ENCODE data around the gene RPS6KL1.

Gene RPS6KL1

DNA sequence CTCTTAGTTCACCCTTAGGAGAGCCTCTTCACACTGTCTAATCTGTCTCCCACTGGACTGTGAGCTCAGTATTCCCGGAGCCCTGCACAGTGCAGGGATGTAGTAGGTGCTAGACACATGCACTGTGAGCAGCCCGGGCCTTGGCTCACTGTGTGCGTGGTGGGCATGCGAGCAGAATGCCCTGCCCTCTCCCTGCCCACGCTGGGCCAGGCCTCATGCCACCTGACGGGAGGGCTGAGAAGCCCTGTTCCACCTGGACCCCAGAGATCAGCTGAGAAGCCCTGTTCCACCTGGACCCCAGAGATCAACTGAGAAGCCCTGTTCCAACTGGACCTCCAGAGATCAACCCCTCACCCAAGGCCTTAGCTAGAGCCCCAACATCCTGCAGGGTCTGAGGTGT is 10.9 kb downstream of the RPS6KL1 start:
- TF ChIP-seq CTBP1 (IDR thresholded peaks at IDR 0.05; ENCODE audit: borderline replicate concordance) (no peak), TARDBP (IDR thresholded peaks at IDR 0.05) (no peak), FOXK2 (IDR thresholded peaks at IDR 0.05) (no peak), FOXM1 (IDR thresholded peaks at IDR 0.05; ENCODE audit: borderline replicate concordance) (no peak), L3MBTL2 (conservative IDR thresholded peaks at IDR 0.05) (no peak), SP1 (IDR thresholded peaks at IDR 0.05) (no peak), FOXA1 (IDR thresholded peaks at IDR 0.05) (no peak), NFRKB (IDR thresholded peaks at IDR 0.05) (no peak), ARNT (IDR thresholded peaks at IDR 0.05) (no peak)
- ChIA-PET CTCF (interaction anchor here (1.0 to 1.3 kb wide), 2 partner anchors 13 to 51 kb away, joined by 3 to 5 read pairs; no protein-coding TSS in a partner anchor), POLR2A (interaction anchor here (1.4 kb wide), 1 partner anchor 11 kb away, joined by 4 read pairs; the partner anchor contains the start of gene RPS6KL1)
- no peak for DNase-seq (ENCODE audit: extremely low spot score)

DNA sequence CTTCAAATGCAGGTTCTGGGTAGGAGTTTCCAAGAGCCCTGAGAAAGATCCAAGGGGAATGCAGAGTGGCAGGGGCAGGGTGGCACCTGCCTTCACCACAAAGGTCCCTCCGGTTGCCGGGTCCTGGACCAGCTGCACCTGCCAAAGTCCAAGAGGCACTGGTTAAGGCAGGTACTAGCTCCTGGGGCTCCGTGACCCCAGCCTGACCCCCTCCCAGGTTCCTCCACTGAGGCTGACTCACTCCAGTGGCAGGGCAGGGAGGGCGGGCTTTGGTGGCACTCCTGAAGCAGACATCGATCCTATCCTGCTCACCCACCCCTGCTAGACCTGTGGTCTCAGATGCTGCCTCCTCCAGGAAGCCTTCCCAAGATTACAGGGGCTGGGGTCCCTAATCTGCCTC is 11.4 kb downstream of the RPS6KL1 start:
- CTCF ChIA-PET, result interaction anchor here (1.0 to 1.3 kb wide), 2 partner anchors 13 to 51 kb away, joined by 3 to 5 read pairs; no protein-coding TSS in a partner anchor
- POLR2A ChIA-PET, result interaction anchor here (1.4 kb wide), 1 partner anchor 11 kb away, joined by 4 read pairs; the partner anchor contains the start of gene RPS6KL1
- no peak for TF ChIP-seq SP1 (IDR thresholded peaks at IDR 0.05)
- TF ChIP-seq ARNT (IDR thresholded peaks at IDR 0.05), result no peak
- TF ChIP-seq CTBP1 (IDR thresholded peaks at IDR 0.05; ENCODE audit: borderline replicate concordance), result no peak
- no peak for TF ChIP-seq FOXM1 (IDR thresholded peaks at IDR 0.05; ENCODE audit: borderline replicate concordance)
- no peak for TF ChIP-seq LEF1 (IDR thresholded peaks at IDR 0.05; ENCODE audit: borderline replicate concordance)
- TF ChIP-seq HDGF (IDR thresholded peaks at IDR 0.05; ENCODE audit: borderline replicate concordance), result no peak
- TF ChIP-seq NFRKB (IDR thresholded peaks at IDR 0.05), result no peak
- no peak for TF ChIP-seq SUZ12 (IDR thresholded peaks at IDR 0.05)
- no peak for TF ChIP-seq FOXA1 (IDR thresholded peaks at IDR 0.05)
- DNase-seq (ENCODE audit: extremely low spot score), result no peak

DNA sequence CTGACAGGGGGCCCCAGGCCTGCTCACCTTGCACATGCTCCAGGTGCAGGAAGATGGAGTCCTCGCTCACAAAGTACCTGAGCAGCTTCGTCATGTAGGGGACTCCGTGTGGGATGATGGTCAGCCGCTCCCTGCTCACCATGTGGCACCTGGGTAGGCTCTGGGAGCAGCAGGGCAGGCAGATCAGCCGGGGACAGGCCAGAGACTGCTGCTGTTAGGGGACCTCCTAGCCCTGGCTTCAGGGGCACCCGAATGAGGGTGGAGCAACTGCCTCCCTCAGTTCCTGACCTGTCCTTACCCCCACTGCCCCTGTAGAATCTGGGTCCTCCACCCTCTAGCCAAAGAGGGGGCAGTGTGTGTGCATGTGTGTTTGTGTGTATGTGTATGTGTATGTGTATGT is 11.8 kb downstream of the RPS6KL1 start:
- ChIA-PET CTCF (interaction anchor here (1.3 kb wide), 1 partner anchor 50 kb away, joined by 5 read pairs; no protein-coding TSS in a partner anchor), POLR2A (interaction anchor here (1.4 kb wide), 1 partner anchor 12 kb away, joined by 4 read pairs; the partner anchor contains the start of gene RPS6KL1)
- TF ChIP-seq ARNT (IDR thresholded peaks at IDR 0.05) (no peak), CTBP1 (IDR thresholded peaks at IDR 0.05; ENCODE audit: borderline replicate concordance) (no peak), FOXK2 (IDR thresholded peaks at IDR 0.05) (no peak)
- no peak for DNase-seq (ENCODE audit: extremely low spot score)

DNA sequence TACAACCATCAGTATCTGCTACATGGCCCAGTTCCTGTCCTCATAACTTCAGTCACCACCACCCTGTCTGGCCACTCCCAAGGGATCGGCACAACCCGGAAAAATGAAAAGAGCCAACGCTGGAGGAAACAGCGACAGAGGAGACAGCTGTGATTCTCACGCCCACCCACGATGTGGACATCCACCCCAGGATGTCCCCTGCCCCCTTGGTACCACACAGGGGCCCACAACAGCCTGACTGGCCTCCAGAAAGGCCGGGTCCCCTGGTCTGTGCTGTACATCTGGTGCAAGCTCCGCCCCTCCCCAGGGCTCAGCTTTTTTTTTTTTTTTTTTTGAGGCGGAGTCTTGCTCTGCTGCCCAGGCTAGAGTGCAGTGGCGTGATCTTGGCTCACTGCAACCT is 12.5 kb downstream of the RPS6KL1 start:
- TF ChIP-seq CTBP1 (IDR thresholded peaks at IDR 0.05; ENCODE audit: borderline replicate concordance), result no peak
- TF ChIP-seq ZNF384 (IDR thresholded peaks at IDR 0.05), result peak; percentile 77
- DNase-seq (ENCODE audit: extremely low spot score), result no peak
- POLR2A ChIA-PET, result interaction anchor here (1.0 to 1.4 kb wide), 2 partner anchors 12 to 13 kb away, joined by 4 to 6 read pairs; partner anchors contain the start of gene RPS6KL1
- CTCF ChIA-PET, result interaction anchor here (0.9 kb wide), 1 partner anchor 10 kb away, joined by 3 read pairs; no protein-coding TSS in a partner anchor

DNA sequence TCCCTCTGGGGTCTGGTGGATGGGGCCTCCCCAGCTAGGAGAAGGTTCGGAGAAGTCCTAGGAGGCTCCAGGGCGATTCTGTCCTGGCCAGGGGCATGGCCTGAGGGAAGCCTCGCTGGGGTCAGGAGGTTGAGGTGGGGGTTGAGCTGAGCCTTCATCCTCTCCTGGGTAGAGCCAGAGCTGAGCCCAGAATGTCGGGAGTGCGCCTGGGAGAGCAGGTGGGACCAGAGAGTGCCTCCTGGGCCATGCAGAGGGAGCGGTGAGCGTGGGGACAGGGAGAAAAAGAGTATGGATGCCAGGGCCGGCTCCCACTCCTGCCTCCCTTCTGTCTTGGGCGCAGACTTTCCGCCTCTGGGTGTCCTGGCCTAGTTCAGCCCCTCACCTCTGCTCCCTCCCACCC is 13.1 kb downstream of the RPS6KL1 start:
- ChIA-PET CTCF (interaction anchor here (0.9 kb wide), 1 partner anchor 10 kb away, joined by 3 read pairs; no protein-coding TSS in a partner anchor), POLR2A (interaction anchor here (1.0 kb wide), 1 partner anchor 13 kb away, joined by 6 read pairs; the partner anchor contains the start of gene RPS6KL1)
- TF ChIP-seq CTBP1 (IDR thresholded peaks at IDR 0.05; ENCODE audit: borderline replicate concordance) (no peak), FOXA1 (IDR thresholded peaks at IDR 0.05) (no peak), ZNF384 (IDR thresholded peaks at IDR 0.05) (no peak), L3MBTL2 (conservative IDR thresholded peaks at IDR 0.05) (no peak), TARDBP (IDR thresholded peaks at IDR 0.05) (no peak), BHLHE40 (IDR thresholded peaks at IDR 0.05; ENCODE audit: borderline replicate concordance) (no peak), FOXM1 (IDR thresholded peaks at IDR 0.05; ENCODE audit: borderline replicate concordance) (no peak), SP1 (IDR thresholded peaks at IDR 0.05) (no peak), SUZ12 (IDR thresholded peaks at IDR 0.05) (no peak), HDGF (IDR thresholded peaks at IDR 0.05; ENCODE audit: borderline replicate concordance) (no peak), ARNT (IDR thresholded peaks at IDR 0.05) (no peak)
- TF ChIP-seq, protein P1, sequence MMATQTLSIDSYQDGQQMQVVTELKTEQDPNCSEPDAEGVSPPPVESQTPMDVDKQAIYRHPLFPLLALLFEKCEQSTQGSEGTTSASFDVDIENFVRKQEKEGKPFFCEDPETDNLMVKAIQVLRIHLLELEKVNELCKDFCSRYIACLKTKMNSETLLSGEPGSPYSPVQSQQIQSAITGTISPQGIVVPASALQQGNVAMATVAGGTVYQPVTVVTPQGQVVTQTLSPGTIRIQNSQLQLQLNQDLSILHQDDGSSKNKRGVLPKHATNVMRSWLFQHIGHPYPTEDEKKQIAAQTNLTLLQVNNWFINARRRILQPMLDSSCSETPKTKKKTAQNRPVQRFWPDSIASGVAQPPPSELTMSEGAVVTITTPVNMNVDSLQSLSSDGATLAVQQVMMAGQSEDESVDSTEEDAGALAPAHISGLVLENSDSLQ (IDR thresholded peaks at IDR 0.05), result no peak
- DNase-seq (ENCODE audit: extremely low spot score), result no peak

DNA sequence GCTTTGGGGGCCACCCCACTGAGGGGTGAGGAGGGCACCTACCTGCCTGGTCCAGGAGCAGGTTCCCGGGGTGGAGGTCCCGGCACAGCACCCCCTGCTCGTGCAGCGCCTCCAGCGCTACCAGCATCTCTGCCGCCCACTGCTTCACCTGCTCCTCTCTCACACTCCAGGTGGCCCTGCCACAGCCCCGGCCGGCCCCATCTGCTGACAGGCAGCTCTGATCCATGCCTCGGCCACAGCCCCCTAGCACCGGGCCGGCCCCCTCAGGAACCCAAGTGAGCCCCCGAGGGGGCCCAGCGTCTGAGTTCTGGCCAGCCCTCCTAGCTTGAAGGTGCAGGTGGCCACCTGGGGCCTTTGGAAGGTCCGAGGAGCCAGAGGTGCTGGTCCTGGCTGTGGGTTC is 13.6 kb downstream of the RPS6KL1 start:
- CTCF ChIA-PET, result interaction anchor here (0.9 kb wide), 1 partner anchor 9 kb away, joined by 3 read pairs; no protein-coding TSS in a partner anchor
- no peak for DNase-seq (ENCODE audit: extremely low spot score)
- TF ChIP-seq ARNT (IDR thresholded peaks at IDR 0.05) (no peak), FOXA1 (IDR thresholded peaks at IDR 0.05) (no peak), ELF4 (IDR thresholded peaks at IDR 0.05) (no peak)
- POLR2A ChIA-PET, result interaction anchor here (1.0 kb wide), 1 partner anchor 14 kb away, joined by 6 read pairs; the partner anchor contains the start of gene RPS6KL1

DNA sequence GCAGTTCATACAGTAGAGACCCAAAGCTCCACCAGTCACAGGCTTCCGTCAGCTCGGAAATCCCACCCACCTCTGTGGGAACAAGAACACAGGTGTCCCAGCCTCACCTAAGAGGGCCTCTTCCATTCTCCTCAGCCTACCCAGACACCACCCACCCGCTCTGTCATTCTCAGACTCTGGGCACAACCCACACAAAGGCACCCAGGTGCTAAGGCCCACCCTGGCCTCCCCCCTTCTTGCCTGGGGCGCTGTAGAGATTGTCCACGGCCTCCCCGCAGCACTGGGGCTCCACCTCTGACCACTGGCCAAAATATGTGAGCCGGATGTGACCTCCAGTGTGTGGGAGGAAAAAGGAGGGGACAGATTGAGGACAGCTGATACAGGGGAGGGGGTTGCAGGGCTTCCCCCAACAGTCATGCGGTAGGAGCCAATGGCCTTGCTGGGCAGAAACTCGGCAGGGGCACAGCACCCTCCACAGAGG is 14.2 kb downstream of the RPS6KL1 start:
- ChIA-PET POLR2A (interaction anchor here (1.2 kb wide), 1 partner anchor 14 kb away, joined by 4 read pairs; the partner anchor contains the start of gene RPS6KL1), CTCF (interaction anchor here (1.6 kb wide), 1 partner anchor 48 kb away, joined by 10 read pairs; no protein-coding TSS in a partner anchor)
- TF ChIP-seq L3MBTL2 (conservative IDR thresholded peaks at IDR 0.05) (no peak), FOXK2 (IDR thresholded peaks at IDR 0.05) (no peak), SP1 (IDR thresholded peaks at IDR 0.05) (no peak), FOXM1 (IDR thresholded peaks at IDR 0.05; ENCODE audit: borderline replicate concordance) (no peak), ARNT (IDR thresholded peaks at IDR 0.05) (no peak), BHLHE40 (IDR thresholded peaks at IDR 0.05; ENCODE audit: borderline replicate concordance) (no peak), FOXA1 (IDR thresholded peaks at IDR 0.05) (no peak), HDGF (IDR thresholded peaks at IDR 0.05; ENCODE audit: borderline replicate concordance) (no peak), SUZ12 (IDR thresholded peaks at IDR 0.05) (no peak), ZNF384 (IDR thresholded peaks at IDR 0.05) (no peak), TARDBP (IDR thresholded peaks at IDR 0.05) (no peak), LEF1 (IDR thresholded peaks at IDR 0.05; ENCODE audit: borderline replicate concordance) (no peak), NFRKB (IDR thresholded peaks at IDR 0.05) (no peak), ELF4 (IDR thresholded peaks at IDR 0.05) (no peak), CTBP1 (IDR thresholded peaks at IDR 0.05; ENCODE audit: borderline replicate concordance) (no peak)
- TF ChIP-seq, protein P1 (IDR thresholded peaks at IDR 0.05), result no peak
- no peak for DNase-seq (ENCODE audit: extremely low spot score)
